K562 (cell line): ENCODE results near the gene TMEM217. TPM values are rescaled to one million over a fixed set of nuclear protein-coding genes. Genes with fewer than 3 reads are reported as not detected.

Source experiments
- BMI1 ChIP-seq: fragments of 150-350 bp; IDR thresholded peaks from 2 replicates; pipeline ENCODE4 v1.6.1; 2014; ENCODE audit warnings: low read length
- C11orf30 ChIP-seq: fragments of 450-650 bp; IDR thresholded peaks from 2 replicates; pipeline ENCODE4 v1.6.1; 2016; ENCODE audit warnings: low read depth, mild to moderate bottlenecking
- CLOCK ChIP-seq: fragments of 250-450 bp; sonication (Bioruptor Pico); IDR thresholded peaks from 2 replicates; pipeline ENCODE4 v1.4.0; 2020; ENCODE audit warnings: mild to moderate bottlenecking, moderate library complexity, borderline replicate concordance
- ELF4 ChIP-seq: fragments of 450-650 bp; formaldehyde crosslinking; IDR thresholded peaks from 2 replicates; pipeline ENCODE4 v1.4.0; 2022; ENCODE audit warnings: missing genetic modification characterization
- ETS1 ChIP-seq: conservative IDR thresholded peaks from 2 replicates; pipeline ENCODE4 v1.6.1; 2011; ENCODE audit warnings: low read depth, mild to moderate bottlenecking, low read length; ENCODE audit not compliant: control insufficient read depth
- HINFP ChIP-seq: fragments of 450-650 bp; conservative IDR thresholded peaks from 2 replicates; pipeline ENCODE4 v1.6.1; 2016; ENCODE audit warnings: missing genetic modification characterization, low read depth, mild to moderate bottlenecking, control low read depth, missing compliant biosample characterization
- HSF4 ChIP-seq: fragments of 250-450 bp; sonication (Bioruptor Pico); IDR thresholded peaks from 2 replicates; pipeline ENCODE4 v2.1.2; 2022; ENCODE audit warnings: mild to moderate bottlenecking, moderate library complexity, borderline replicate concordance
- KHSRP ChIP-seq: fragments of 450-650 bp; IDR thresholded peaks from 2 replicates; pipeline ENCODE4 v1.6.1; 2017
- MYNN ChIP-seq, 2 experiments: sonication (generic); formaldehyde crosslinking in 1 of 2; IDR thresholded peaks; 2 replicates each; pipeline versions ENCODE4 v1.5.0 to v1.6.1; 2016 to 2020; ENCODE audit warnings: antibody characterized with exemption in 1 of 2, missing genetic modification reagents in 1 of 2
- NFYB ChIP-seq: IDR thresholded peaks from 2 replicates; pipeline ENCODE4 v1.6.1; 2011; ENCODE audit warnings: mild to moderate bottlenecking, moderate library complexity; ENCODE audit not compliant: insufficient read length; ENCODE audit errors: extremely low read depth
- PCBP1 ChIP-seq: fragments of 200-400 bp; formaldehyde crosslinking; IDR thresholded peaks from 2 replicates; pipeline ENCODE4 v1.6.1; 2018; ENCODE audit warnings: mild to moderate bottlenecking, low read depth, low read length; ENCODE audit not compliant: poor library complexity, severe bottlenecking
- SMAD4 ChIP-seq: fragments of 250-450 bp; sonication (Bioruptor Pico); conservative IDR thresholded peaks from 2 replicates; pipeline ENCODE4 v1.8.0; 2021; ENCODE audit warnings: inconsistent platforms, mild to moderate bottlenecking, moderate library complexity
- SNIP1 ChIP-seq: fragments of 450-650 bp; IDR thresholded peaks from 2 replicates; pipeline ENCODE4 v1.7.1; 2017; ENCODE audit warnings: low read depth, mild to moderate bottlenecking
- STAG1 ChIP-seq: sonication (generic); formaldehyde crosslinking; IDR thresholded peaks from 2 replicates; pipeline ENCODE4 v1.5.0; 2020; ENCODE audit warnings: missing genetic modification reagents, borderline replicate concordance
- ZNF280B ChIP-seq: fragments of 250-450 bp; sonication (Bioruptor Pico); IDR thresholded peaks from 2 replicates; pipeline ENCODE4 v1.5.1; 2021; ENCODE audit warnings: mild to moderate bottlenecking
- ZNF41 ChIP-seq: fragments of 250-450 bp; sonication (Bioruptor Pico); conservative IDR thresholded peaks from 2 replicates; pipeline ENCODE4 v1.4.0; 2020; ENCODE audit warnings: mild to moderate bottlenecking
- ZNF561 ChIP-seq: fragments of 450-650 bp; formaldehyde crosslinking; conservative IDR thresholded peaks from 2 replicates; pipeline ENCODE4 v1.4.0; 2020; ENCODE audit warnings: mild to moderate bottlenecking, moderate library complexity
- ZNF639 ChIP-seq, 2 experiments: fragments of 200-800 bp in 1 of 2; sonication (Bioruptor generic) in 1 of 2; sonication (generic) in 1 of 2; formaldehyde crosslinking in 1 of 2; IDR thresholded peaks in 1 of 2; conservative IDR thresholded peaks in 1 of 2; 2 replicates each; pipeline versions ENCODE4 v1.5.0 to v1.6.1; 2016 to 2020; ENCODE audit warnings: missing compliant biosample characterization in 1 of 2, missing genetic modification characterization in 1 of 2, missing genetic modification reagents in 1 of 2
- ZNF780A ChIP-seq: fragments of 250-450 bp; sonication (Bioruptor Pico); IDR thresholded peaks from 2 replicates; pipeline ENCODE4 v1.5.0; 2021; ENCODE audit warnings: mild to moderate bottlenecking
- polyA plus RNA-seq, 8 experiments: library from polyadenylated mRNA; depleted of rRNA in 4 of 8; stranded (reverse) in 5 of 8; unstranded in 3 of 8; fragments of >200 nt; fragmentation: Nextera tagmentation in 2 of 8; fragmentation: Illumina TruSeq in 1 of 8; extraction: Ambion mirVana in 2 of 8; extraction: Trizol in 1 of 8; gene quantifications; 2 replicates each; pipeline versions ENCODE4 v1.2.1 to v1.2.3, GENCODE V29; 2011 to 2014; ENCODE audit warnings: inconsistent platforms in 1 of 8, missing spikeins in 1 of 8
- total RNA-seq, 7 experiments: library from RNA; depleted of rRNA in 6 of 7; stranded (reverse); fragments of >200 nt in 6 of 7; fragmentation: Illumina TruSeq in 2 of 7; extraction: Trizol in 2 of 7; gene quantifications; 2 replicates each; pipeline versions ENCODE4 v1.2.1 to v1.2.3, GENCODE V29; 2011 to 2021; ENCODE audit warnings: low replicate concordance in 1 of 7

The TMEM217 gene
- total and polyA plus RNA-seq, 9 of the 15 experiments (the other 6 are each of a cell fraction or from before 2014, with no cell fraction given) = 1.3 to 8.0 (median 1.9) TPM

GRCh38 chr6:37302086-37302686 lies 44.2 kb upstream of the TMEM217 start (continued):
- TF ChIP-seq ZNF280B (no peak), ZNF41 (CRISPR knock-in tag) (peak; percentile 88), NFYB (no peak), SNIP1 (no peak), HSF4 (CRISPR knock-in tag) (peak; percentile 39; the same call in 1 of the 2 replicates), PCBP1 (no peak), ZNF639 (CRISPR knock-in tag; conservative IDR thresholded peaks at IDR 0.05 in 1 of 2, IDR thresholded peaks at IDR 0.05 in 1 of 2) (peak in 1 of 2 experiments; percentile 97; a peak in 2 of 4 replicates), MYNN (IDR thresholded peaks at IDR 0.05) (peak; percentile 92), MYNN (CRISPR knock-in tag; IDR thresholded peaks at IDR 0.05) (no peak), ZNF561 (no peak), ELF4 (CRISPR knock-in tag) (peak; percentile 99), CLOCK (CRISPR knock-in tag) (peak; percentile 93; the same call in 1 of the 2 replicates), ZNF780A (no peak), KHSRP (peak; percentile 94), ETS1 (peak; percentile 89; the same call in 1 of the 2 replicates), BMI1 (0 out of 2 replicates have a peak, but pooled peaks have one; percentile 17), HINFP (tag) (peak; percentile 74; the same call in 1 of the 2 replicates), SMAD4 (CRISPR knock-in tag) (peak; percentile 100), STAG1 (CRISPR knock-in tag) (no peak), C11orf30 (no peak)
